GM12878 (cell line): Measurements from ENCODE around the gene PRMT7. TPM values are rescaled to one million over a fixed set of nuclear protein-coding genes. Genes with fewer than 3 reads are reported as not detected.

ENCODE experiments used
- BACH1 ChIP-seq: fragments of 450-650 bp; IDR thresholded peaks from 2 replicates; pipeline ENCODE4 v1.6.1; 2017; ENCODE audit warnings: mild to moderate bottlenecking, borderline replicate concordance
- BHLHE40 ChIP-seq, 2 experiments: fragments of 450-650 bp in 1 of 2; IDR thresholded peaks; 2 replicates each; pipeline ENCODE4 v1.6.1; 2011 to 2017; ENCODE audit warnings: low read depth in 2 of 2, borderline replicate concordance in 1 of 2, improper control_type of control experiment in 1 of 2, low read length in 1 of 2, mild to moderate bottlenecking in 1 of 2
- CBFB ChIP-seq: IDR thresholded peaks from 2 replicates; pipeline ENCODE4 v1.6.1; 2016; ENCODE audit warnings: antibody characterized with exemption, low read depth
- CHD2 ChIP-seq: IDR thresholded peaks from 2 replicates; pipeline ENCODE4 v1.6.1; 2011; ENCODE audit warnings: low read depth, low read length, improper control_type of control experiment, borderline replicate concordance
- CREM ChIP-seq: IDR thresholded peaks from 2 replicates; pipeline ENCODE4 v1.6.1; 2014; ENCODE audit warnings: antibody characterized with exemption, low read depth
- FOXM1 ChIP-seq: IDR thresholded peaks from 2 replicates; pipeline ENCODE4 v1.6.1; 2012; ENCODE audit warnings: low read depth, mild to moderate bottlenecking, inconsistent platforms, low read length, moderate library complexity
- GABPA ChIP-seq: IDR thresholded peaks from 2 replicates; pipeline ENCODE4 v1.6.1; 2014; ENCODE audit warnings: antibody characterized with exemption, low read depth, mild to moderate bottlenecking, inconsistent platforms
- JUNB ChIP-seq: IDR thresholded peaks from 2 replicates; pipeline ENCODE4 v1.6.1; 2016; ENCODE audit warnings: antibody characterized with exemption, mild to moderate bottlenecking
- JUND ChIP-seq: IDR thresholded peaks from 2 replicates; pipeline ENCODE4 v1.6.1; 2012; ENCODE audit warnings: low read depth, mild to moderate bottlenecking, low read length, improper control_type of control experiment, moderate library complexity
- NFYB ChIP-seq: IDR thresholded peaks from 2 replicates; pipeline ENCODE4 v1.6.1; 2011; ENCODE audit warnings: low read depth, mild to moderate bottlenecking, low read length, improper control_type of control experiment, moderate library complexity; ENCODE audit not compliant: insufficient read depth
- NR2C1 ChIP-seq: fragments of 450-650 bp; IDR thresholded peaks from 2 replicates; pipeline ENCODE4 v1.6.1; 2017; ENCODE audit warnings: antibody characterized with exemption, mild to moderate bottlenecking, moderate library complexity
- NR2C2 ChIP-seq: IDR thresholded peaks from 2 replicates; pipeline ENCODE4 v1.6.1; 2011; ENCODE audit warnings: borderline replicate concordance, low read depth; ENCODE audit not compliant: control insufficient read depth, insufficient read length
- NRF1 ChIP-seq: conservative IDR thresholded peaks from 2 replicates; pipeline ENCODE4 v1.6.1; 2011; ENCODE audit warnings: mild to moderate bottlenecking, low read depth, low read length, improper control_type of control experiment
- PAX5 ChIP-seq: IDR thresholded peaks from 2 replicates; pipeline ENCODE4 v1.6.1; 2011; ENCODE audit warnings: low read depth, low read length, borderline replicate concordance
- POU2F2 ChIP-seq: IDR thresholded peaks from 3 replicates; pipeline ENCODE4 v1.6.1; 2011; ENCODE audit warnings: low read depth, mild to moderate bottlenecking, low read length, borderline replicate concordance
- YY1 ChIP-seq: IDR thresholded peaks from 2 replicates; pipeline ENCODE4 v1.6.1; 2011; ENCODE audit warnings: low read depth, mild to moderate bottlenecking, low read length
- polyA plus RNA-seq, 11 experiments: library from polyadenylated mRNA; depleted of rRNA in 4 of 11; unstranded in 6 of 11; stranded (reverse) in 5 of 11; fragments of >200 nt; fragmentation: Nextera tagmentation in 4 of 11; fragmentation: Illumina TruSeq in 1 of 11; extraction: Ambion mirVana in 4 of 11; extraction: Trizol in 1 of 11; gene quantifications; 1 replicate in 1 of 11; 2 replicates in 10 of 11; pipeline versions ENCODE4 v1.2.1 to v1.2.3, GENCODE V29; 2011 to 2016; ENCODE audit warnings: inconsistent platforms in 2 of 11, missing spikeins in 2 of 11, low read depth in 1 of 11
- total RNA-seq, 4 experiments: library from RNA; depleted of rRNA in 3 of 4; stranded (reverse); fragments of >200 nt in 3 of 4; fragmentation: Illumina TruSeq in 1 of 4; extraction: Trizol in 1 of 4; gene quantifications; 2 replicates each; pipeline versions ENCODE4 v1.2.1 to v1.2.3, GENCODE V29; 2013 to 2021
- TF ChIP-seq, protein P1 (sequence below): fragments of 450-650 bp; formaldehyde crosslinking; IDR thresholded peaks from 2 replicates; pipeline ENCODE4 v1.4.0; 2022; ENCODE audit warnings: mild to moderate bottlenecking, moderate library complexity
- TF ChIP-seq, protein P2 (sequence below): fragments of 450-650 bp; formaldehyde crosslinking; IDR thresholded peaks from 2 replicates; pipeline ENCODE4 v1.4.0; 2020; ENCODE audit warnings: mild to moderate bottlenecking, moderate library complexity
- TF ChIP-seq, protein P3 (sequence below): fragments of 450-650 bp; formaldehyde crosslinking; IDR thresholded peaks from 2 replicates; pipeline ENCODE4 v1.5.0; 2022; ENCODE audit warnings: mild to moderate bottlenecking, missing genetic modification characterization

Gene PRMT7
- total and polyA plus RNA-seq, 10 of the 15 experiments (the other 5 are each of a cell fraction or from before 2014, with no cell fraction given), result 5.1 to 56.1 (median 42.0) TPM

DNA sequence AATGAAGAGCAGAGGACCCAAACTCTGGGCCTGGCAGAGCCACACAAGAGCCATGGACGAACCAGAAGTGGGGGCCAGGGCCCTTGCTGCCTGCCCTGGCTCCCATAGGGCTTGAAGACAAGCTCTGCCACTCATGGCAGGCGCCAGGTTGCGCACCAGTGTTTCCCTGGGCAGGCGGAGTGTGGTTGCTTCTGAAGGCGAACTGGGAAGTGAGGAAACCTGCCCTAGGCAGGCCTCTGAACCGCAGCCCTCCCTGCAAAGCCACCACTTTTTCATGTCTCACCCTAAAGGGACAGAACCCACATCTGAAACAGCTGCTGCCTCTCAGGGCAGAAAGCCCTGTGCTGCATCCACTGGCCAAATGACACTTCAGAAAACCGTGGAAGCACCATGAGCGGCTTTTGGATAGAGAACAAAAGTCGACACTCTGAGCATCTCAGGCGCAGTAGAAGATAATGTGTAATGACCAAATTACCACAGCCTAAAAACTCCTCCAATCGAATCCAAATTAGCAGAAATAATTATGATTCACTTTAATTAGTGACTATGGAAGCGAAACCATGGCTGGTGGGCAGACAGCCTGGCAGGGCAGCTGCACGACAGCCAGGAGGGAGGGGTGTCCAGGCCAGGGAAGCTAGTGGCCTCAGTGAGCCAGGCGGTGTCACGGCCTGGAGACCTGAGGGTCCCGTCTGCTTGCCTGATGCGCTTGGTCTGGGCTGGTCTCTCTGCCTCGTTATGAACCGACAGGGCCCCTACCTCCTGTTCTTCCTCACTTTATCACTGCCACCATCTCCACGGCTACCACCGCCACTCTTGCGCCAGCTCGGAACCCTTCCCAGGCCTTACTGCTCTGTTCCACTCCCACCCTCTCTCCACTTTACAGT, 59.1 kb downstream of the PRMT7 start (continued):
- TF ChIP-seq BHLHE40 (IDR thresholded peaks at IDR 0.05; ENCODE audit: borderline replicate concordance in 1 of 2, low read depth in 2 of 2, low read length in 1 of 2) (peak; percentile 50 to 80; a peak in 3 of 4 replicates), JUNB (no peak), NR2C1 (no peak), CREM (peak; percentile 39; the same call in 1 of the 2 replicates), NFYB (no peak), PAX5 (peak; percentile 78; the same call in 1 of the 2 replicates), CHD2 (no peak), JUND (no peak), POU2F2 (0 out of 3 replicates have a peak, but pooled peaks have one; percentile 29), FOXM1 (no peak), GABPA (no peak), YY1 (no peak), CBFB (peak; percentile 46; the same call in 1 of the 2 replicates), NR2C2 (no peak), NRF1 (no peak), BACH1 (no peak; the same call in 1 of the 2 replicates)
- TF ChIP-seq, protein P1, sequence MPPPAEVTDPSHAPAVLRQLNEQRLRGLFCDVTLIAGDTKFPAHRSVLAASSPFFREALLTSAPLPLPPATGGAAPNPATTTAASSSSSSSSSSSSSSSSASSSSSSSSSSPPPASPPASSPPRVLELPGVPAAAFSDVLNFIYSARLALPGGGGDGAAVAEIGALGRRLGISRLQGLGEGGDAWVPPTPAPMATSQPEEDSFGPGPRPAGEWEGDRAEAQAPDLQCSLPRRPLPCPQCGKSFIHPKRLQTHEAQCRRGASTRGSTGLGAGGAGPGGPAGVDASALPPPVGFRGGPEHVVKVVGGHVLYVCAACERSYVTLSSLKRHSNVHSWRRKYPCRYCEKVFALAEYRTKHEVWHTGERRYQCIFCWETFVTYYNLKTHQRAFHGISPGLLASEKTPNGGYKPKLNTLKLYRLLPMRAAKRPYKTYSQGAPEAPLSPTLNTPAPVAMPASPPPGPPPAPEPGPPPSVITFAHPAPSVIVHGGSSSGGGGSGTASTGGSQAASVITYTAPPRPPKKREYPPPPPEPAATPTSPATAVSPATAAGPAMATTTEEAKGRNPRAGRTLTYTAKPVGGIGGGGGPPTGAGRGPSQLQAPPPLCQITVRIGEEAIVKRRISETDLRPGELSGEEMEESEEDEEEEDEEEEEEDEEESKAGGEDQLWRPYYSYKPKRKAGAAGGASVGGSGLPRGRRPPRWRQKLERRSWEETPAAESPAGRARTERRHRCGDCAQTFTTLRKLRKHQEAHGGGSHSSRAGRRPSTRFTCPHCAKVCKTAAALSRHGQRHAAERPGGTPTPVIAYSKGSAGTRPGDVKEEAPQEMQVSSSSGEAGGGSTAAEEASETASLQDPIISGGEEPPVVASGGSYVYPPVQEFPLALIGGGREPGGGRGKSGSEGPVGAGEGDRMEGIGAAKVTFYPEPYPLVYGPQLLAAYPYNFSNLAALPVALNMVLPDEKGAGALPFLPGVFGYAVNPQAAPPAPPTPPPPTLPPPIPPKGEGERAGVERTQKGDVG, result no peak
- TF ChIP-seq, protein P2, sequence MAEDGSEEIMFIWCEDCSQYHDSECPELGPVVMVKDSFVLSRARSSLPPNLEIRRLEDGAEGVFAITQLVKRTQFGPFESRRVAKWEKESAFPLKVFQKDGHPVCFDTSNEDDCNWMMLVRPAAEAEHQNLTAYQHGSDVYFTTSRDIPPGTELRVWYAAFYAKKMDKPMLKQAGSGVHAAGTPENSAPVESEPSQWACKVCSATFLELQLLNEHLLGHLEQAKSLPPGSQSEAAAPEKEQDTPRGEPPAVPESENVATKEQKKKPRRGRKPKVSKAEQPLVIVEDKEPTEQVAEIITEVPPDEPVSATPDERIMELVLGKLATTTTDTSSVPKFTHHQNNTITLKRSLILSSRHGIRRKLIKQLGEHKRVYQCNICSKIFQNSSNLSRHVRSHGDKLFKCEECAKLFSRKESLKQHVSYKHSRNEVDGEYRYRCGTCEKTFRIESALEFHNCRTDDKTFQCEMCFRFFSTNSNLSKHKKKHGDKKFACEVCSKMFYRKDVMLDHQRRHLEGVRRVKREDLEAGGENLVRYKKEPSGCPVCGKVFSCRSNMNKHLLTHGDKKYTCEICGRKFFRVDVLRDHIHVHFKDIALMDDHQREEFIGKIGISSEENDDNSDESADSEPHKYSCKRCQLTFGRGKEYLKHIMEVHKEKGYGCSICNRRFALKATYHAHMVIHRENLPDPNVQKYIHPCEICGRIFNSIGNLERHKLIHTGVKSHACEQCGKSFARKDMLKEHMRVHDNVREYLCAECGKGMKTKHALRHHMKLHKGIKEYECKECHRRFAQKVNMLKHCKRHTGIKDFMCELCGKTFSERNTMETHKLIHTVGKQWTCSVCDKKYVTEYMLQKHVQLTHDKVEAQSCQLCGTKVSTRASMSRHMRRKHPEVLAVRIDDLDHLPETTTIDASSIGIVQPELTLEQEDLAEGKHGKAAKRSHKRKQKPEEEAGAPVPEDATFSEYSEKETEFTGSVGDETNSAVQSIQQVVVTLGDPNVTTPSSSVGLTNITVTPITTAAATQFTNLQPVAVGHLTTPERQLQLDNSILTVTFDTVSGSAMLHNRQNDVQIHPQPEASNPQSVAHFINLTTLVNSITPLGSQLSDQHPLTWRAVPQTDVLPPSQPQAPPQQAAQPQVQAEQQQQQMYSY (CRISPR knock-in tag), result no peak
- TF ChIP-seq, protein P3, sequence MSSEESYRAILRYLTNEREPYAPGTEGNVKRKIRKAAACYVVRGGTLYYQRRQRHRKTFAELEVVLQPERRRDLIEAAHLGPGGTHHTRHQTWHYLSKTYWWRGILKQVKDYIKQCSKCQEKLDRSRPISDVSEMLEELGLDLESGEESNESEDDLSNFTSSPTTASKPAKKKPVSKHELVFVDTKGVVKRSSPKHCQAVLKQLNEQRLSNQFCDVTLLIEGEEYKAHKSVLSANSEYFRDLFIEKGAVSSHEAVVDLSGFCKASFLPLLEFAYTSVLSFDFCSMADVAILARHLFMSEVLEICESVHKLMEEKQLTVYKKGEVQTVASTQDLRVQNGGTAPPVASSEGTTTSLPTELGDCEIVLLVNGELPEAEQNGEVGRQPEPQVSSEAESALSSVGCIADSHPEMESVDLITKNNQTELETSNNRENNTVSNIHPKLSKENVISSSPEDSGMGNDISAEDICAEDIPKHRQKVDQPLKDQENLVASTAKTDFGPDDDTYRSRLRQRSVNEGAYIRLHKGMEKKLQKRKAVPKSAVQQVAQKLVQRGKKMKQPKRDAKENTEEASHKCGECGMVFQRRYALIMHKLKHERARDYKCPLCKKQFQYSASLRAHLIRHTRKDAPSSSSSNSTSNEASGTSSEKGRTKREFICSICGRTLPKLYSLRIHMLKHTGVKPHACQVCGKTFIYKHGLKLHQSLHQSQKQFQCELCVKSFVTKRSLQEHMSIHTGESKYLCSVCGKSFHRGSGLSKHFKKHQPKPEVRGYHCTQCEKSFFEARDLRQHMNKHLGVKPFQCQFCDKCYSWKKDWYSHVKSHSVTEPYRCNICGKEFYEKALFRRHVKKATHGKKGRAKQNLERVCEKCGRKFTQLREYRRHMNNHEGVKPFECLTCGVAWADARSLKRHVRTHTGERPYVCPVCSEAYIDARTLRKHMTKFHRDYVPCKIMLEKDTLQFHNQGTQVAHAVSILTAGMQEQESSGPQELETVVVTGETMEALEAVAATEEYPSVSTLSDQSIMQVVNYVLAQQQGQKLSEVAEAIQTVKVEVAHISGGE, result no peak
